H1 (cell line): ENCODE results near the gene DKC1. TPM values are rescaled to one million over a fixed set of nuclear protein-coding genes. Genes with fewer than 3 reads are reported as not detected.

Experiments
- ASH2L ChIP-seq: fragments of 200-600, 300-600 bp; sonication (generic); IDR thresholded peaks from one replicate; pipeline ENCODE4 v1.7.1; 2017; ENCODE audit warnings: low read length
- CREB1 ChIP-seq: IDR thresholded peaks from 2 replicates; pipeline ENCODE4 v1.6.1; 2012; ENCODE audit warnings: inconsistent platforms
- KDM1A ChIP-seq: fragments of 200-600, 300-600 bp; sonication (generic); IDR thresholded peaks from 2 replicates; pipeline ENCODE4 v1.7.1; 2016; ENCODE audit warnings: mild to moderate bottlenecking, low read length, borderline replicate concordance
- MAX ChIP-seq: IDR thresholded peaks from 2 replicates; pipeline ENCODE4 v1.6.1; 2012; ENCODE audit warnings: inconsistent platforms
- POU5F1 ChIP-seq: IDR thresholded peaks from 2 replicates; pipeline ENCODE4 v1.6.1; 2011; ENCODE audit warnings: low read depth, mild to moderate bottlenecking, low read length, moderate library complexity
- RBBP5 ChIP-seq: IDR thresholded peaks from 2 replicates; pipeline ENCODE4 v1.7.1; 2012; ENCODE audit warnings: low read depth, mild to moderate bottlenecking, inconsistent platforms, low read length, moderate library complexity, borderline replicate concordance
- TCF12 ChIP-seq: IDR thresholded peaks from 2 replicates; pipeline ENCODE4 v1.6.1; 2011; ENCODE audit warnings: low read depth, mild to moderate bottlenecking, low read length
- polyA plus RNA-seq, 7 experiments: library from polyadenylated mRNA; depleted of rRNA in 3 of 7; stranded (reverse) in 5 of 7; unstranded in 2 of 7; fragments of >200 nt in 5 of 7; fragments of 200-250 nt in 2 of 7; gene quantifications; 1 replicate in 5 of 7; 2 replicates in 1 of 7; 4 replicates in 1 of 7; pipeline versions ENCODE4 v1.2.1 to v1.2.3, GENCODE V29; 2011 to 2013; ENCODE audit warnings: missing spikeins in 2 of 7, mixed read lengths in 2 of 7
- total RNA-seq: library from RNA; stranded (reverse); fragmentation: NEBNext Ultra II Directional; extraction: Animal tissue kit (Norgen Biotek cat#: 25700); gene quantifications from 2 replicates; pipeline ENCODE4 v1.2.1, GENCODE V29; 2021
- TF ChIP-seq, protein P1 (sequence below), 3 experiments: IDR thresholded peaks; 1 replicate in 2 of 3; 2 replicates in 1 of 3; pipeline versions ENCODE4 v1.5.1 to v1.6.1; 2011; ENCODE audit warnings: low read length in 3 of 3, mild to moderate bottlenecking in 3 of 3, inconsistent platforms in 2 of 3, low read depth in 1 of 3, moderate library complexity in 1 of 3; ENCODE audit not compliant: insufficient read depth in 1 of 3; ENCODE audit errors: control extremely low read depth in 1 of 3

The DKC1 gene
- total and polyA plus RNA-seq, 2 of the 8 experiments (the other 6 are each of a cell fraction or from before 2014, with no cell fraction given) = 65.6 to 143 TPM

DNA sequence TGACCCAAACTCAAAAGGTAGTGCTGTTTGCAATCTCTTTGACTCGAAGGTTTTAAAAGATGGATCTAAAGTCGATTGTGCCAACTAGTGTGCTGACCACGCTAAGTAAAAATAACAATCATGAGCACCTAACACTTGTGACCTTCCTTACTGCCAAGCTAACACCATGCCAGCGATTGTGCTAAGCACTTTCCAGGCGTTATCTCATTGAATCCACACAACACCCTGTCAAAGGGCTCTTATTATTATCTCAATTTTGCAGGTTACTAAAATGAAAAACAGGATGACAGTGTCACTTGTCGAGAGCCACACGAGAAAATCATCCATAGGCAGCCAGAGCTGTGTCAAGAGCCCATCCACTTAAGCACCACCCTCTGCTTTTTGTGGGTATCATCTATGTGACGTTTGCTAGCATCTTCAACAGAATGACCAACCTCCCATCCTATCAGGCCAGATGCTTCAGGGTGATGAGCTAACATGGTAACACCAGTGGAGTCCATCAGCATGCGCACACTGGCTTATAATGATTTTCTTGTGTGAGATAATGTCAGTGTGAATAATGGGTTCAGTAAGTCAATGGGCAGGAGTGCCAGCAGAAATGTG lies 10.9 kb upstream of the DKC1 start (continued):
- no peak for TF ChIP-seq ASH2L
- TF ChIP-seq TCF12 = no peak
- TF ChIP-seq CREB1 = no peak
- no peak for TF ChIP-seq POU5F1
- TF ChIP-seq RBBP5 = no peak
- TF ChIP-seq KDM1A = no peak
- TF ChIP-seq, protein P1, sequence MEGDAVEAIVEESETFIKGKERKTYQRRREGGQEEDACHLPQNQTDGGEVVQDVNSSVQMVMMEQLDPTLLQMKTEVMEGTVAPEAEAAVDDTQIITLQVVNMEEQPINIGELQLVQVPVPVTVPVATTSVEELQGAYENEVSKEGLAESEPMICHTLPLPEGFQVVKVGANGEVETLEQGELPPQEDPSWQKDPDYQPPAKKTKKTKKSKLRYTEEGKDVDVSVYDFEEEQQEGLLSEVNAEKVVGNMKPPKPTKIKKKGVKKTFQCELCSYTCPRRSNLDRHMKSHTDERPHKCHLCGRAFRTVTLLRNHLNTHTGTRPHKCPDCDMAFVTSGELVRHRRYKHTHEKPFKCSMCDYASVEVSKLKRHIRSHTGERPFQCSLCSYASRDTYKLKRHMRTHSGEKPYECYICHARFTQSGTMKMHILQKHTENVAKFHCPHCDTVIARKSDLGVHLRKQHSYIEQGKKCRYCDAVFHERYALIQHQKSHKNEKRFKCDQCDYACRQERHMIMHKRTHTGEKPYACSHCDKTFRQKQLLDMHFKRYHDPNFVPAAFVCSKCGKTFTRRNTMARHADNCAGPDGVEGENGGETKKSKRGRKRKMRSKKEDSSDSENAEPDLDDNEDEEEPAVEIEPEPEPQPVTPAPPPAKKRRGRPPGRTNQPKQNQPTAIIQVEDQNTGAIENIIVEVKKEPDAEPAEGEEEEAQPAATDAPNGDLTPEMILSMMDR (IDR thresholded peaks at IDR 0.05; ENCODE audit: control extremely low read depth in 1 of 3, insufficient read depth in 1 of 3, low read depth in 1 of 3, low read length in 3 of 3) = no peak
- no peak for TF ChIP-seq MAX
